ENCODE data around the gene NT5C2.
A peak's percentile ranks its signal among the peaks of the same experiment; 100 is the strongest.
"Not testable (repeated sequence)": the region's sequence is repeated elsewhere in the genome, so short reads cannot be mapped to it uniquely, and the experiment has no call there.

The NT5C2 gene

GRCh38 chr10:103199488-103199887 lies 6.4 kb upstream of the NT5C2 start:
- DNase-seq = no peak

- no peak for DNase-seq
Observed at GRCh38 chr10:103198648-103199047, 5.6 kb upstream of the NT5C2 start.

GRCh38 chr10:103197903-103198302 lies 4.8 kb upstream of the NT5C2 start:
- no peak for DNase-seq

GRCh38 chr10:103197174-103197573 lies 4.1 kb upstream of the NT5C2 start:
- DNase-seq = peak; percentile 44

- DNase-seq = no peak
Observed at GRCh38 chr10:103196516-103196915, 3.4 kb upstream of the NT5C2 start.

- DNase-seq = no peak
Observed at GRCh38 chr10:103193820-103194529, 903 bp upstream of the NT5C2 start.

- DNase-seq = peak; percentile 79
Observed at GRCh38 chr10:103192451-103193106, 493 bp downstream of the NT5C2 start.

- no peak for DNase-seq
Observed at GRCh38 chr10:103192089-103192450, 1.0 kb downstream of the NT5C2 start.

GRCh38 chr10:103191198-103191597 lies 1.9 kb downstream of the NT5C2 start:
- DNase-seq = not testable (repeated sequence)

- no peak for DNase-seq
Observed at GRCh38 chr10:103188853-103189252, 4.2 kb downstream of the NT5C2 start.

GRCh38 chr10:103186128-103186527 lies 6.9 kb downstream of the NT5C2 start:
- no peak for DNase-seq

- no peak for DNase-seq
Observed at GRCh38 chr10:103184615-103185014, 8.5 kb downstream of the NT5C2 start.

- DNase-seq = not testable (repeated sequence)
Observed at GRCh38 chr10:103183991-103184451, 9.1 kb downstream of the NT5C2 start.

- DNase-seq = no peak
Observed at GRCh38 chr10:103181244-103181643, 11.8 kb downstream of the NT5C2 start.

GRCh38 chr10:103180491-103180890 lies 12.6 kb downstream of the NT5C2 start:
- no peak for DNase-seq

GRCh38 chr10:103177123-103177522 lies 15.9 kb downstream of the NT5C2 start:
- no peak for DNase-seq

GRCh38 chr10:103175580-103176285 lies 17.3 kb downstream of the NT5C2 start:
- no peak for DNase-seq

- DNase-seq = not testable (repeated sequence)
Observed at GRCh38 chr10:103174324-103174723, 18.7 kb downstream of the NT5C2 start.

- DNase-seq = no peak
Observed at GRCh38 chr10:103171278-103171677, 21.8 kb downstream of the NT5C2 start.

GRCh38 chr10:103168438-103168837 lies 24.6 kb downstream of the NT5C2 start:
- DNase-seq = no peak

- not testable (repeated sequence) for DNase-seq
Observed at GRCh38 chr10:103167554-103167953, 25.5 kb downstream of the NT5C2 start.

- no peak for DNase-seq
Observed at GRCh38 chr10:103166523-103166922, 26.5 kb downstream of the NT5C2 start.

GRCh38 chr10:103163766-103164403 lies 29.2 kb downstream of the NT5C2 start:
- DNase-seq = not testable (repeated sequence)
